Stimulated activated CD8-positive, alpha-beta memory T cell treated with anti-CD3 and anti-CD28 coated beads, Interleukin-2, amount 100 ng/mL, for 1 hour (primary cell): ENCODE data around the gene ATP8A2.
"Not testable (repeated sequence)": the region's sequence is repeated elsewhere in the genome, so short reads cannot be mapped to it uniquely, and the experiment has no call there.

ENCODE experiments used
- DNase-seq, 2 donors: peaks; one replicate each; pipeline ENCODE4 v3.0.0-alpha.2; 2020; ENCODE audit warnings: low read depth in 2 of 2

Gene ATP8A2

GRCh38 chr13:25920931-25921330 lies 549.2 kb downstream of the ATP8A2 start:
- no peak for DNase-seq

DNA sequence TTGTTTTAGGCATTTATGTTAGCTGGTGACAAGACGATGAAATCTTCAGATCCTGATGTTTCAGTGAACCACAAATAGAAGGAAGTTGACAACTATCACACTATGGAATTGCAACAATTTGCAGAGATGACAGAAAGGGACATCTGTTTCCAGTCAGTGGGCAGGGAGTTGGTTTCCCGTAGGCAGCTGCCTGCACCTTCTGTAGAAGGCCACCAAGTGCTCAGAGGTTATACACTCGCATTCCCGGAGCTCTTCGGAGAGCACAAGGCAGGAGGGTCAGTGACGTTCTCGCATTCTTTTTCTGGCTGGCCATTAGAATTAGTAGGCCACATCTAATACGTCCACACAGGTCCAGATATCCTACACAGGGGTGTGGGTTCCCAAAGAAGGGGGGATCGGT lies 550.6 kb downstream of the ATP8A2 start:
- no peak for DNase-seq

GRCh38 chr13:25923217-25924085 lies 551.7 kb downstream of the ATP8A2 start:
- DNase-seq: no peak

- no peak for DNase-seq
These were observed 555.6 kb downstream of the ATP8A2 start for GRCh38 chr13:25927363-25927762.

DNA sequence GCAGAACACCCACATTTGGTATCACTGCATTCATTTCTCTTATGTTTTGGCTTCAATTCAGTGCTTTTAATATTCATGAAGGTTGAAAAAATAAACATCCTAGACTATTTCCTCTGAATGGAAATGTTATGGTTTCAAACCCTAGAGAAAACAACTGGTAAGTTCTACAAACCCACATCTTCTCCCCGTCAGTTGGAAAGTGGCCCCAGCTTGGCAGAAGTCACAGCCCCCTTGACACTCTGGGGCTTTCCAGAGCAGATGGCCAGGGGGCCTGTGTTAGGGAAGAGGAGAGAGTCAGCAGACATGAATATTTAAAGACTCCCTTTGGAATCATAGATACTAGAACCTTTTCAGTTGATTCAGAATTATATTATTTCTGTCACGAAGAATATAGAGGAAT lies 556.2 kb downstream of the ATP8A2 start:
- DNase-seq: no peak

DNA sequence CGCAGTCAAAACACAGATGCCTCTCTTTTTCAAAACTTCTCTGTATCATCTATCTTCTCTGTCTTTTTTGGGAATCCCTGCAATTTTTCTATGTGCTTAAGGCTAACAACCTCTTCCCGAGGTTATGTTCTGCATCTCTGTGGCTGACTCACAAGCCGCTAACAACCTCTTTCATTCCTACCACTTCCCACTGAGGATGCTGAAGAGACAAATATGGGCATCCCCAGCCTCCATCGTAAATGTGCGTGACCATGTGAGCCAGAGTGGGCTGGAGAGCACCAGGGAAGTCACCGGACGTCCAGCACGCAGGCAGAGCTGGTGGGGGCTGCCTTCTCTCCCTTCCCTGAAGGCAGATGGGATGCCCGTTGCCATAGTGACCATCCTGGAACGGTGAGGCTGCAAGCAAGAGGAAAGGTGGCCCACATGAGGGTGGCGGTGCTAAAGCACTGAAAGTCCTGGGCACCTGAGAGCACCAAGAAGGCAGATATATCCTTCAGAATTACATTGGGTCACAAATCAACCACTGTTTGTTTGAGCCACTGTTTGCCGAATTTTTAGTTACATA lies 557.2 kb downstream of the ATP8A2 start:
- no peak for DNase-seq

DNA sequence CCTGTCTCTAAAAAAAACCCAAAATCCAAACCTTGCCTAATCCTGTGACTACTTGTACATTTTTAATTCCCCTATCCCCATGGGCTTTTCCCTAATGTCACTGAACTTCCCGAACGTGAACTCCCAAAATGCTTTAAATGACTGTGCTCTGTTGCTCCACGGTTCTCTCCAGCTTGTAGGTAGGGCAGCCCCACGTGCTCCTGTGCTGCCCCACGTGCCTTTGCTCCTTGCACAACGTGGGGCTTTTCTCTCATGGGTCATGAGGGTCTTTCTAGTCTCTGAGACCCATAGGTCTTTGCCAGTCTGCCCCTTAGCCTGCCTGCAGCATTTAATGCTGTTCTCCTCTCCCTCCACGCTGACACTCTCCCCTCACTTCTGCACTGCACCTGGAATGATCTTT lies 558.0 kb downstream of the ATP8A2 start:
- DNase-seq: no peak

DNA sequence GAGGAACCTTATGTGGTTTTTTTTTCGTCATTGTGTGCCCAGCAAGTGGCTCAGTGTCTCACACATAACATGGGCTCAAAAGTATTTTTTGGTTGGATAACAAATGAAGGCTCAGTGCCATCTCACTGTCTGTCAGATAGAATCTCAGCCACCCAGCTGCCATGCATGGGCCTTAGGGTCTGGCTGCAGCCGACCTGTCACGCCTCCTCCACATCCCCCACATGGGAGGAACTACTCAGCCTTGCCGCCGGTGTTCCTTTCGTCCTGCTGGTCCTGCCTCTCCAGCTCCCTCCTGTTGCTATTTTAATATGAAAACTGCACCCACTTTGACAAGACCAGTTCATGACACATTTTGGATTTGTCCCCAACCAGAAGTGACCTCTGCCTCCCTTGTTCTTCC lies 558.9 kb downstream of the ATP8A2 start:
- no peak for DNase-seq

- no peak for DNase-seq
These were observed 560.6 kb downstream of the ATP8A2 start for GRCh38 chr13:25932365-25932764.

DNA sequence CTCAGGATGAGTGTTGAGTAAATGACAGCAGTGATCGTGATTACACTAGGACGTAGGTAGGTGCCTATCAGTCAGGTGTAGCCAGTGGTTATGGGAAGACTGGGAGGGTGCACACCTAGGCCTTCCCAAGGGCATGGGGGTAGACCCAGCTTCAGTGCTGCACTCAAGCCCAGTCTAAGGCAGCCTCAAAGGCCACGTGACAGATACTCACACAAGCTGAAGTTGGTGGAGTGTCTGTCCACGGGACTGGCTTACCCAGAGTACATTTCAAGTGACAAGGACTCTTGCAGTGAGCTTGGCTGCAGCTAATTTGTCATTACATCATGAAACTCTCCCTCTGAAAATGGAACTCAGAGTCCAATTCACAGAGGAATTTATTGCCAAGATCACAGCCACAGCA lies 561.7 kb downstream of the ATP8A2 start:
- no peak for DNase-seq

DNA sequence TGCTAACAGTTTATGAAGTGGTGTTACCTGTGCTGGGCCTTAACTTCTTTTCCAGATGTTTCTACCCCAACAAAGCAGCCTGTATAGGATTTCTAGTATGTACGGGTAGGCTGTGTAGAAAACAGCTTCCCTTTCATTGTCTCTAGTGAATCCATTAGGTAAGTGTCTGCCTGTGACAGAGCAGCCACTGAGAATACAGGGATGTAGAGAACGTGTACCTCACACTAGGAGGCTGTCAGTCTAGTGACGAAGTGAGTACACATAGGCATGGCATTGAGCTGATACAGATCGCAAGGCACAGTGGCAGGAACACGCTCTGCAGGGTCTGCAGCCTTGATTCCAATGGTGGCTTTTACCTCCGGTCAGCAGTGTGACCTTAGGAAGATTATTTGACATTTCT lies 562.4 kb downstream of the ATP8A2 start:
- no peak for DNase-seq

DNA sequence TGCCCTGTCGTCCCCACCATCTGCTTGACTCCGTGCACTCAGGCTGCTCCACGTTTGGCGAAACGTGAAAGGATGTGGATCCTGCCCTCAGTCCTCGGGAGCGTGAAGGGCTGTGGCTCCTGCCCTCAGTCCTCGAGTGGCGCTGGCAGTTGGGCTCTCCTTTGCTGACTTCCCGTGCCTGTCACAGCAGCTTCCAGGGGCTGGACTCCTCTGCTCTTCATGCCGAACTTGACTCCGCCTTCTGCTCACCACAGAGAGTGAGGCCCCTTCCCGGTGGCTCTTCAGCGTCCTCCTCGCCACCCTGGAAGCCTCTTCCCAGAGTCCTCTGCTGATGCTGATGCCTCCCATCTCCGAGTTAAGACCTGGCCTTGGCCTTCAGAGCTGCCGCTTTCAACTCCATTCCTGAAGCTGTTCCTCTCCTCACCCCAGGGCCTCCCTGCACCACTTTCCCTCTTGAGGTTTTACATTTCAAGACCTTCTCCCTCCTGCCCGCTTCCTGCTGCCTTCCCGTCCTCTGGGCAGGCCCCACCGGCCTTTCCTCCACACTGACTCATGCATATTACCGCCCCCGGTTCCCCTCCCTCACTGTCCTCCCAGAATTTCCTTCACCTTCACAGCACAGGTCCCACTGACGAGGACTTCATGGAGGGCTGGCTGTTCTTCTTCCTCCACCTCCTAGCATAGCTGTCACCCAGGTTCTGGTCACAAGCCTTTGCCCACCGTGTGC lies 568.4 kb downstream of the ATP8A2 start:
- DNase-seq: no peak

DNA sequence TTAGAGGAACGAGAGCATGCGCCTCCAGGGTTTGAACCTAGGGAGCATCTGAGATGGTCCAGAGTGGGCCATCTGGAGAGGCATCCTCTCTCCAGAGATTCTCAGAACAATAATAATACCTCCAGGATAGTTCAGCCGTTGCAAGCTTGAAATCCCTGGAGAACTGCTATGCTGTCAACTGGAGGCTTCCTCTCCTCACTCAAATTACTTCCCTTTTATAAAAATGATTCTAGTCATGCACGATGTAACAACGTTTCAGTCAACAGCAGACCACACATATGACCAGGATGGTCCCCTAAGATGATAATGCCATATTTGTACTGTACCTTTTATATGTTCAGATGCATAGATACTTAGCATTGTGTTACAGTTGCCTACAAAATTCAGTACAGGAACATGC lies 571.3 kb downstream of the ATP8A2 start:
- no peak for DNase-seq

DNA sequence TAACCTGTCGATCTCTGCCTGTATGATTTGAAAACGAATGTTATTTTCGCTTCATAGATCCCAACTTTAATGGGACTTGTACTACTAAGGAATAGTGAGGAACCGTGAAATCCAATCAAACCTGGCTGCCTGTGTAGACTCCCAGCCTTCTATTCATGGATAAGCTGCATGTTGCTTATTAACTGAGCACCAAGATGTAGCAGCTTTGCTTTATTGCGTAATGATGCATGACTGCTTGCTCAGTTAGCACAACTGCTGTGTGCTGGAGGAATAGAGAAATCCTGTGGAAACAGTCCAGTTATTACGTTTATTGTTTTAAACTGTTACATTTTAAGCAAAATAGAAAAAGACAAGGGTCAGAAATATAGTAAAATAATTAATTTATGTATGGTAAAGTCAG lies 571.9 kb downstream of the ATP8A2 start:
- no peak for DNase-seq

- no peak for DNase-seq
These were observed 573.8 kb downstream of the ATP8A2 start for GRCh38 chr13:25945596-25945995.

DNA sequence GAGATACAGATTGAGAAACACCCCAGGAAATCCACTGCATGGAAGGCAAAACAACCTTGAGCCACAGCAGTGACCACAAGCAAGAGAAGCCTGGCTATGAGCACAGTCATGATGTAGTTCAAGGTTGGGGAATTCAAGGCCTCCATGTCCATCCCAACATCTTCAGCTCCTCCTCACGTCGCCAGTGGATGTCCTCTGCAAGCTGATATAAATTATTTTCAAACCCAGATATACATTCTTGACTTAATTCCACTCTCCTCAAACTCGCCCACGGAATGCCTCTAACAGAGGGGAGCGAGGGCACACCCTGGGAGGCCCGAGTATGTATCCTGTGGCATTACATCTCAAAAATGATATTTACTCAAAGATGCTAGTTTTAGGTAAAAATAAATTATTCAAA lies 574.5 kb downstream of the ATP8A2 start:
- DNase-seq: no peak

DNA sequence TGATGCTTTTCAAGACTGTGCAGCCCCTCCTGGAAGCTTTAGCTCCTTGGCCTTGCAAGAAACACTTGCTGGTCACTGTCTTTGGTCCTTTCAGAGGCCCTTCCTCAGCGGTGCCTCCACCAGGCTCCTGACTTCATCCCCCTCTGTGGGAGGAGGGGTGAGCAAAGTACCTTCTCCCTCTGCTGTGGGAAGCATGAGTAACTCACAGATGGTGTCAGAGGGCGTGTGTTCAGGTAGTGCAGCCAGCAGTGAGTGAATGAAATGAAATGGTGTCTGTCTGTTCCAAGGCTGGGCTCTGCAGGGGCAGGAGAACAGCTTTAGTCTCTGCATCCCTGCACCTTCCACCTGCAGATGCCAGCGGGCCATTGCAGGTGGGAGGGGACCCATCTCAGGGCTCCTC lies 577.1 kb downstream of the ATP8A2 start:
- DNase-seq: no peak

GRCh38 chr13:25951831-25952230 lies 580.1 kb downstream of the ATP8A2 start:
- DNase-seq: no peak

- not testable (repeated sequence) for DNase-seq
These were observed 582.3 kb downstream of the ATP8A2 start for GRCh38 chr13:25954080-25954479.

GRCh38 chr13:25954943-25955342 lies 583.2 kb downstream of the ATP8A2 start:
- not testable (repeated sequence) for DNase-seq

DNA sequence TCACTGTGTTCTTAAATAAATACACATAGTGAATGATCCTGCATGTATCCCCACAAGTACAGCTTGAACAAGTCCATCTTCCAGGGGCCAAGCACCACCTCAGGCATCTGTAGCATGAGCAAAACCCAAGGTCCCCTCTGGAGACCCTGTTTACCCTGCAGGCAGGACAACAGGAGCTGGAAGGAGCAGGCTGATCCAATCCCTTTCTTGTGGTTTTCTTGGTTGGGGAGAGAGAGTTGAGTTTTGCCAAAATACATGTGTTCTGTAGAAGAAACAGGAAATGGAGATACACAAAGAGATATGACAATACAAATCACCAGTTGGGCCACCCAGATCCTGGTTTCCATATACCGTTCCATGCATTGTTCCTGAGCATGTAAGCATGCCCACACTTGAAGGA lies 587.2 kb downstream of the ATP8A2 start:
- no peak for DNase-seq

- DNase-seq: no peak
These were observed 589.5 kb downstream of the ATP8A2 start for GRCh38 chr13:25961294-25961693.

DNA sequence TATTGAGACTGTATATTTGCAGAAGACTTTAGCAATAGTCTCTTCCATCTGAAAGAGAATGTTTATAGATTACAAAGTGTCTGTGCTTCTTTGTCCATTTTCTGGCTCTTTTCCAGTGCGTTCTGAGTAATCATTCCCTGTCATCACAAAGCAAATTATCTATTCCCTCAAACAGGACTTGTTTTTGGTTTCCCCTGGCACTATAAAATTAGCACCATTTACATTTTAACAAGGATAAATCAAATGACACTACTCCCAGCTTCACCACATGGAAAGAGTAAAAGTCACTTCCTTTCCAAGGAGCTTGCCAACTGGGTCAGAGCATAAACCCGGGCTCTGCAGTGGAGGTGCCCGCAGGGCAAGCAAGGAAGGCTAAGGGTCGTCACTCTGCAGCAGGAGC lies 591.9 kb downstream of the ATP8A2 start:
- DNase-seq: no peak
